ENCODE results near the gene ACSM2A.

DNA sequence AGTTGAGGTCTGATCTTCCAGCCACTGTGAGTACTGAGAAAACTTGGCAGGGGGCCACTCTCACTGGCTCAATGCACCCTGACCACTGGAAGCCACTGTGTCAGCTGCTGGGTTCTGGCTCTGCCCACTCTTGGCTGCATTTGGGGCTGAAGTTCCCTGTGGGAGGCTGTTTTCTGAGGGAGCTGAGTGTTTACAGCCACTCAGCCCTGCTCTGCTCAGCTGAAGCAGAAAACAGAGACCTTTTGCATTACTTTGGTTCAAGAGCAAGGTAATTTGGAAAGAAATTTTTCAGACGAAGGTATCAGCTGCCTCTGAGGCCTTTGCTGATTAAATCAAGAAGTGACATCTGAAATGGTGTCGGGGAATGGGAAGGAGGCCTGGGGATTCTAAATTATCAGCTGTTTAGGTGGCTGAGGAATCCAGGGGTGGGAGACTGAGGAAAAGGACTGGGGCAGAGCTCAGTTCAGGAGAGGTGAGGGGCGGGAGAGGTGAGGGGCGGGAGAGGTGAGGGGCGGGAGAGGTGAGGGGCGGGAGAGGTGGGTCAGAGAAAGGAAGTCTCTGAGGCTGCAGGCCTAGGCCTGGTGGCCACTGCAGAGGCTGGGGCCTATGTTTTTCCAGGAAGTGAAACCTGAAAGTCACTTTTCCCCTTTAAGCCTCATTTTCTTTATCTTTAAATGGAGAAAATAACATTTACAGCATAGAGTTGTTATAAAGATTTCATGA, 41.8 kb upstream of the ACSM2A start, which contains the start of gene ACSM5:
- TF ChIP-seq, protein P1, sequence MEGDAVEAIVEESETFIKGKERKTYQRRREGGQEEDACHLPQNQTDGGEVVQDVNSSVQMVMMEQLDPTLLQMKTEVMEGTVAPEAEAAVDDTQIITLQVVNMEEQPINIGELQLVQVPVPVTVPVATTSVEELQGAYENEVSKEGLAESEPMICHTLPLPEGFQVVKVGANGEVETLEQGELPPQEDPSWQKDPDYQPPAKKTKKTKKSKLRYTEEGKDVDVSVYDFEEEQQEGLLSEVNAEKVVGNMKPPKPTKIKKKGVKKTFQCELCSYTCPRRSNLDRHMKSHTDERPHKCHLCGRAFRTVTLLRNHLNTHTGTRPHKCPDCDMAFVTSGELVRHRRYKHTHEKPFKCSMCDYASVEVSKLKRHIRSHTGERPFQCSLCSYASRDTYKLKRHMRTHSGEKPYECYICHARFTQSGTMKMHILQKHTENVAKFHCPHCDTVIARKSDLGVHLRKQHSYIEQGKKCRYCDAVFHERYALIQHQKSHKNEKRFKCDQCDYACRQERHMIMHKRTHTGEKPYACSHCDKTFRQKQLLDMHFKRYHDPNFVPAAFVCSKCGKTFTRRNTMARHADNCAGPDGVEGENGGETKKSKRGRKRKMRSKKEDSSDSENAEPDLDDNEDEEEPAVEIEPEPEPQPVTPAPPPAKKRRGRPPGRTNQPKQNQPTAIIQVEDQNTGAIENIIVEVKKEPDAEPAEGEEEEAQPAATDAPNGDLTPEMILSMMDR (IDR thresholded peaks at IDR 0.05; ENCODE audit: low read depth, low read length, missing input control), result no peak
- peak; percentile 66 to 73 for TF ChIP-seq RXRA (IDR thresholded peaks at IDR 0.05)
- TF ChIP-seq, protein P2, sequence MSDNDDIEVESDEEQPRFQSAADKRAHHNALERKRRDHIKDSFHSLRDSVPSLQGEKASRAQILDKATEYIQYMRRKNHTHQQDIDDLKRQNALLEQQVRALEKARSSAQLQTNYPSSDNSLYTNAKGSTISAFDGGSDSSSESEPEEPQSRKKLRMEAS (IDR thresholded peaks at IDR 0.05), result no peak
- TF ChIP-seq, protein P3, sequence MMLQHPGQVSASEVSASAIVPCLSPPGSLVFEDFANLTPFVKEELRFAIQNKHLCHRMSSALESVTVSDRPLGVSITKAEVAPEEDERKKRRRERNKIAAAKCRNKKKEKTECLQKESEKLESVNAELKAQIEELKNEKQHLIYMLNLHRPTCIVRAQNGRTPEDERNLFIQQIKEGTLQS (IDR thresholded peaks at IDR 0.05), result peak; percentile 23

Measured in liver (tissue), 3 donors.